Astrocyte (in vitro differentiated cells and primary cell): Measurements from ENCODE around the gene OR5B3.

ENCODE experiments used
- EZH2 ChIP-seq: IDR thresholded peaks from 2 replicates; pipeline ENCODE4 v1.6.1; 2012; ENCODE audit warnings: mild to moderate bottlenecking, low read length, inconsistent platforms; ENCODE audit not compliant: insufficient read depth
- TF ChIP-seq, protein P1 (sequence below): IDR thresholded peaks from 2 replicates; pipeline ENCODE4 v1.5.1; 2011; ENCODE audit warnings: low read depth, mild to moderate bottlenecking, inconsistent platforms, low read length, moderate library complexity; ENCODE audit not compliant: insufficient read depth

GRCh38 chr11:58444300-58444699 is 37.6 kb upstream of the OR5B3 start:
- TF ChIP-seq, protein P1, sequence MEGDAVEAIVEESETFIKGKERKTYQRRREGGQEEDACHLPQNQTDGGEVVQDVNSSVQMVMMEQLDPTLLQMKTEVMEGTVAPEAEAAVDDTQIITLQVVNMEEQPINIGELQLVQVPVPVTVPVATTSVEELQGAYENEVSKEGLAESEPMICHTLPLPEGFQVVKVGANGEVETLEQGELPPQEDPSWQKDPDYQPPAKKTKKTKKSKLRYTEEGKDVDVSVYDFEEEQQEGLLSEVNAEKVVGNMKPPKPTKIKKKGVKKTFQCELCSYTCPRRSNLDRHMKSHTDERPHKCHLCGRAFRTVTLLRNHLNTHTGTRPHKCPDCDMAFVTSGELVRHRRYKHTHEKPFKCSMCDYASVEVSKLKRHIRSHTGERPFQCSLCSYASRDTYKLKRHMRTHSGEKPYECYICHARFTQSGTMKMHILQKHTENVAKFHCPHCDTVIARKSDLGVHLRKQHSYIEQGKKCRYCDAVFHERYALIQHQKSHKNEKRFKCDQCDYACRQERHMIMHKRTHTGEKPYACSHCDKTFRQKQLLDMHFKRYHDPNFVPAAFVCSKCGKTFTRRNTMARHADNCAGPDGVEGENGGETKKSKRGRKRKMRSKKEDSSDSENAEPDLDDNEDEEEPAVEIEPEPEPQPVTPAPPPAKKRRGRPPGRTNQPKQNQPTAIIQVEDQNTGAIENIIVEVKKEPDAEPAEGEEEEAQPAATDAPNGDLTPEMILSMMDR, result no peak
- TF ChIP-seq EZH2, result no peak
